ENCODE measurements around the gene GPRC5C. TPM values are rescaled to one million over a fixed set of nuclear protein-coding genes. Genes with fewer than 3 reads are reported as not detected.

GPRC5C gene, protein sequence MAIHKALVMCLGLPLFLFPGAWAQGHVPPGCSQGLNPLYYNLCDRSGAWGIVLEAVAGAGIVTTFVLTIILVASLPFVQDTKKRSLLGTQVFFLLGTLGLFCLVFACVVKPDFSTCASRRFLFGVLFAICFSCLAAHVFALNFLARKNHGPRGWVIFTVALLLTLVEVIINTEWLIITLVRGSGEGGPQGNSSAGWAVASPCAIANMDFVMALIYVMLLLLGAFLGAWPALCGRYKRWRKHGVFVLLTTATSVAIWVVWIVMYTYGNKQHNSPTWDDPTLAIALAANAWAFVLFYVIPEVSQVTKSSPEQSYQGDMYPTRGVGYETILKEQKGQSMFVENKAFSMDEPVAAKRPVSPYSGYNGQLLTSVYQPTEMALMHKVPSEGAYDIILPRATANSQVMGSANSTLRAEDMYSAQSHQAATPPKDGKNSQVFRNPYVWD
- total RNA-seq (2022; extraction: Qiagen RNA extraction; ENCODE audit: low read depth) = 55.3 to 80.4 TPM (median 72.7 TPM) in 5 replicates

DNA sequence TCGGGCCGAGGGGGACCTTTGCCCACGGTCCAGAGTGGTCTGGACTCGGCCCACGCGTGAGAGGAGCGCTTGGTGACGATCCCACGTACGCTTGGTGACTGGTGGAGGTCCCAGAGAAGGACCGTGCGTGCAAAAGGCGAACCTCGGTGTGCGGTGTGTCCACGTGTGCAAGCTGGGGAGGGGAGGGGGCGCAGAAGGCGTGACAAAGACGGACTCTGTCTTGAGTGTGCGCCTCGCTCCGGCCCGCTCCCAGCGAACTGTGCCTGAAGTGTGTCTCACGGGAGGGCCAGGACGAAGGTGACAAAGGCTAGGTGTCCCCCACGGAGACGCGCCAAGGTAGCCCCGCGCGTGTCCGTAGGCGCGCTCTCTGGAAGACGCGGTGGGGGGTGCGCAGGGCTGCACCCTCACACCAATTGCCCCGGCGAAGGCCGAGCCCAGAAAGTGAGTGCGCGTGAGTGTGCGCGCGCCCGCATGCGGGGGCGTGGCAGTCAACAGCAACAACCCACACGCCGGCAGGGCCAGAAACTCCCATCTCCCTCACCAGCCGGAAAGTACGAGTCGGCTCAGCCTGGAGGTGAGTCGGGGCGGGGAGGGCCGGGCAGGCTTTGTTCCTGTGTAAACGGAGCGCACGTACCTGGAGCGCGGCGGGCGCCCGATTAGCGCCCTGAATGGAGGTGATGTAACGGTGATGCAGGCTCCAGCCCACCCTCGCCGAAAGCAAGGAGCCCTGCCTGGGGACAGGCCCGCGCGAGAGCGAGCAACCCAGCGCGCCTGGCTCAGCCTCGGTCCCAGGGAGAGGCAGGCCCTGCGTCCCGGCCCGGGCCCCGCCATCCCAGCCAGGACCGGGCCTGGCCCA is at the start of gene GPRC5C:
Gene GPRC5C (plus strand): TSS at position 521 of the 856 bp plus-strand sequence. CDS start 7,689 bp downstream, outside the sequence.

DNA sequence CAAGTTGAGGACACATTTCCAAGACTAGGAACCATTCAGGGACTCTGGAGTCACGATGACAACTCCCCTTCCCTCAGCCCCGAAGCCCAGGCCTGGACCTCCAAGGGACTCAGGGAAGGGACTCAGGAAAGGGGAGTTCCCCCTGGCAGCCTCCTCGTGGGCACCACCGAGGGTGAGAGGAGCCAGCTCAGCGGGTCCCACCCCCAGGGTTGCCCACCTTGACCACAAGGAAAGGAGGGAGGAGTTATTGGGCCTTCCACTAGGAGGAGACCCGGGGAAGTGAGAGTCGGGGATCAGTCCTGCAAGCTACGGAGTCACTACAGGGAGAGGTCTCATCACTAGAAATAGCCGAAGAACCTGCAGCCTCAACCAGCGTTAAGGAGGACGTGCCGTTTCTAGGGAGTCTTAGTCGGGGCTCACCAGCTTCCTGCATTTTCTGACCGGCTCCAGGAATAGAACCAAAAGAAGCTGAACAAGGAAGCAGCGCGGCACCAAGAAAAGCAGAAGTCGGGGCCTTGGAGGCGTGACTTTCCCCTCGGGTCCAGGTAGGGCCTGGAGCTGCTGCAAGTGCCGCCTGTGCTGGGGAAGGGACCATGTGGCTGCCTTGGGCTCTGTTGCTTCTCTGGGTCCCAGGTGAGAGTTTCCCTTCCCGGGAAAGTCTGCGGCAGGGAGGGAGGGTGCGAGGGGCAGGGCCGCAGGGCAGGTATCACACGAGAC is 34.4 kb downstream of the GPRC5C start, which contains the start of gene CD300A:
Gene CD300A (plus strand): TSS at position 524 of the 717 bp plus-strand sequence. CDS start 70 bp downstream, at position 594.

Other genes with a start within 250 kb of the GPRC5C start
- gene RPL38, start 228.4 kb upstream of the GPRC5C start, total RNA-seq (2022; extraction: Qiagen RNA extraction; ENCODE audit: low read depth) = 2,669 to 3,560 TPM (median 2,998 TPM) in 5 replicates
- gene TTYH2, start 218.5 kb upstream of the GPRC5C start, total RNA-seq (2022; extraction: Qiagen RNA extraction; ENCODE audit: low read depth) = 1.5 to 2.0 TPM (median 1.9 TPM) in 5 replicates
- 0.09 TPM in 1 of 5 replicates, not detected in the others for gene DNAI2, start 157.9 kb upstream of the GPRC5C start, total RNA-seq (2022; extraction: Qiagen RNA extraction; ENCODE audit: low read depth)
- 0.03 TPM in 1 of 5 replicates, not detected in the others for gene KIF19, start 105.9 kb upstream of the GPRC5C start, total RNA-seq (2022; extraction: Qiagen RNA extraction; ENCODE audit: low read depth)
- gene BTBD17, start 70.2 kb upstream of the GPRC5C start, total RNA-seq (2022; extraction: Qiagen RNA extraction; ENCODE audit: low read depth) = not detected in 5 replicates
- gene GPR142, start 64.6 kb upstream of the GPRC5C start, total RNA-seq (2022; extraction: Qiagen RNA extraction; ENCODE audit: low read depth) = 0.07 TPM in 1 of 5 replicates, not detected in the others
- gene CD300A, start 34.5 kb downstream of the GPRC5C start, total RNA-seq (2022; extraction: Qiagen RNA extraction; ENCODE audit: low read depth) = 0.10 TPM in 1 of 5 replicates, not detected in the others
- gene CD300LB, start 99.4 kb downstream of the GPRC5C start, total RNA-seq (2022; extraction: Qiagen RNA extraction; ENCODE audit: low read depth) = 0.05 to 0.13 TPM (median 0.07 TPM) in 3 of 5 replicates, not detected in the others
- 0.08 to 0.22 TPM (median 0.16 TPM) in 5 replicates for gene CD300C, start 114.0 kb downstream of the GPRC5C start, total RNA-seq (2022; extraction: Qiagen RNA extraction; ENCODE audit: low read depth)
- 0.27 to 1.00 TPM (median 0.43 TPM) in 3 of 5 replicates, not detected in the others for gene CD300H, start 135.4 kb downstream of the GPRC5C start, total RNA-seq (2022; extraction: Qiagen RNA extraction; ENCODE audit: low read depth)
- gene CD300LD, start 160.2 kb downstream of the GPRC5C start, total RNA-seq (2022; extraction: Qiagen RNA extraction; ENCODE audit: low read depth) = not detected in 5 replicates
- gene CD300E, start 191.7 kb downstream of the GPRC5C start, total RNA-seq (2022; extraction: Qiagen RNA extraction; ENCODE audit: low read depth) = not detected in 5 replicates